Heart left ventricle (tissue), 16 donors: ENCODE data around the gene BSND. TPM values are rescaled to one million over a fixed set of nuclear protein-coding genes. Genes with fewer than 3 reads are reported as not detected.
"Not testable (repeated sequence)": the region's sequence is repeated elsewhere in the genome, so short reads cannot be mapped to it uniquely, and the experiment has no call there.

Experiments used
- ATAC-seq, 4 donors: fragments of 200-7000 bp; cut with Tn5 transposase; one replicate each; pipeline ENCODE4 v1.9.1; 2020 to 2022; ENCODE audit warnings: moderate library complexity in 4 of 4, mild to moderate bottlenecking in 3 of 4, moderate number of reproducible peaks in 1 of 4
- DNase-seq, 5 donors: peaks; one replicate each; pipeline ENCODE4 v3.0.0-alpha.2; 2020
- H3K27ac ChIP-seq, 12 donors: fragments of 200-600 bp; sonication (generic) in 4 of 12; one replicate each; pipeline versions ENCODE4 v1.5.0 to v1.8.0; 2016 to 2022; ENCODE audit warnings: mild to moderate bottlenecking in 2 of 12
- H3K27me3 ChIP-seq, 9 donors: fragments of 200-600 bp; sonication (generic) in 2 of 9; one replicate each; pipeline versions ENCODE4 v1.5.1 to v1.8.0; 2016 to 2022; ENCODE audit warnings: mild to moderate bottlenecking in 3 of 9
- H3K36me3 ChIP-seq, 9 donors: fragments of 200-600 bp; sonication (generic) in 2 of 9; one replicate each; pipeline versions ENCODE4 v1.5.0 to v1.8.0; 2018 to 2022; ENCODE audit warnings: mild to moderate bottlenecking in 2 of 9
- H3K4me1 ChIP-seq, 12 donors: fragments of 200-600 bp; sonication (generic) in 4 of 12; one replicate each; pipeline versions ENCODE4 v1.5.0 to v1.8.0; 2016 to 2022; ENCODE audit warnings: mild to moderate bottlenecking in 3 of 12
- H3K4me3 ChIP-seq, 12 donors: fragments of 200-600 bp; sonication (generic) in 4 of 12; one replicate each; pipeline versions ENCODE4 v1.5.0 to v1.8.0; 2017 to 2022; ENCODE audit warnings: mild to moderate bottlenecking in 9 of 12, moderate library complexity in 4 of 12
- H3K9me3 ChIP-seq, 12 donors: fragments of 200-600 bp; sonication (generic) in 4 of 12; one replicate each; pipeline versions ENCODE4 v1.5.0 to v1.8.0; 2016 to 2022; ENCODE audit warnings: mild to moderate bottlenecking in 1 of 12
- CTCF ChIP-seq, 12 donors: fragments of 200-600 bp; sonication (generic) in 4 of 12; IDR thresholded peaks; one replicate each; pipeline versions ENCODE4 v1.5.0 to v1.8.0; 2018 to 2022; ENCODE audit warnings: antibody characterized with exemption in 12 of 12, mild to moderate bottlenecking in 5 of 12
- POLR2A ChIP-seq, 2 donors: fragments of 450-650 bp; IDR thresholded peaks; one replicate each; pipeline ENCODE4 v1.6.1; 2017; ENCODE audit warnings: antibody characterized with exemption in 2 of 2, mild to moderate bottlenecking in 2 of 2, moderate library complexity in 2 of 2
- WGBS, 4 donors: extraction: QIAGEN DNeasy Blood & Tissue Kit in 2 of 4; methylation state at CpG; one replicate each; pipeline versions ENCODE4 v1.1.5 to v1.1.7; 2013 to 2018; 5-methylcytosine and 5-hydroxymethylcytosine counted together
- intact Hi-C, 10 donors: fragments of 100-400 bp; cut with DNase I; formaldehyde crosslinking; loops; one replicate each; pipeline versions ENCODE4 v1.11.1 to v1.14.2; 2022
- polyA plus RNA-seq, 2 donors: library from polyadenylated mRNA; stranded (reverse); fragments of 200-250 nt; gene quantifications; one replicate each; pipeline ENCODE4 v1.2.3, GENCODE V29; 2013
- total RNA-seq, 9 donors: library from RNA; depleted of rRNA in 2 of 9; stranded (reverse); fragments of >200 nt in 2 of 9; fragmentation: NEBNext Ultra II Directional in 3 of 9; extraction: Animal tissue kit (Norgen Biotek cat#: 25700) in 3 of 9; gene quantifications; one replicate each; pipeline versions ENCODE4 v1.1.0 to v1.2.4, GENCODE V29; 2016 to 2023
- donor health status: ischemic (EF 13 %, LVEDD 7.1; RV severe dilation, severe dysfunction).
- donor health status: healthy with polysubstance abuse.
- donor health status: DM: no; HTN: yes; CAD: no.
- donor health status: DM: no; HTN: no; CAD: no.
- donor health status: ischemic (EF 25% LVEDD 6.9; RV normal size, moderate dysfunction).
- donor health status: ischemic (EF 25% LVEDD 5.7; RV mildly dilated, moderate dysfunction).
- donor health status: healthy.
- donor health status: DM: yes; HTN: yes; CAD: no.
- donor health status: ischemic (EF 35%, LVEDD 5.7; RV mildly dilated, moderate dysfunction).
- donor health status: nonischemic (EF 11% LVEDD 7.7; RV severe dilation, severe dysfunction).
- donor health status: DM: yes; HTN: yes; CAD: no.
- donor health status: PGD.
- donor health status: ischemic (EF 29% LVEDD 5.4; RV normal size, mild dysfunction).
- donor health status: nonischemic (EF 23%, LVEDD 6.1; RV moderate dilation, normal function).

BSND gene
- total and polyA plus RNA-seq, 11 donors = not detected

- WGBS, 4 donors = 87 to 93% (median 92%) methylated on average over 4 of the region's 4 CpGs
- DNase-seq = no peak
- Histone ChIP-seq H3K4me3 (no peak overlapping the region), H3K4me1 (no peaks in the 10 kb centered on the region), H3K9me3 (peaks cover 0 to 9% (median 0%) of the 10 kb centered on the region in 12 donors), H3K36me3 (no peaks in the 10 kb centered on the region), H3K27me3 (no peaks in the 10 kb centered on the region), H3K27ac (no peak overlapping the region)
- intact Hi-C loops = no loop called here
- no peak for TF ChIP-seq POLR2A (IDR thresholded peaks at IDR 0.05)
- TF ChIP-seq CTCF (IDR thresholded peaks at IDR 0.05) = no peak
- ATAC-seq = no peak
Measured at GRCh38 chr1:54956726-54957125, 42.0 kb upstream of the BSND start.

- ATAC-seq (no peak), DNase-seq (no peak)
- no peaks in the 10 kb centered on the region for H3K27me3 ChIP-seq
- TF ChIP-seq POLR2A (IDR thresholded peaks at IDR 0.05) (no peak), CTCF (IDR thresholded peaks at IDR 0.05) (no peak)
- H3K27ac ChIP-seq = no peak overlapping the region
- no peaks in the 10 kb centered on the region for H3K4me1 ChIP-seq
- intact Hi-C loops = no loop called here
- 54 to 75% (median 66%) methylated on average over 3 of the region's 3 CpGs for WGBS, 4 donors
- H3K9me3 ChIP-seq = peaks cover 0 to 9% (median 0%) of the 10 kb centered on the region in 12 donors
- no peaks in the 10 kb centered on the region for H3K36me3 ChIP-seq
- no peak overlapping the region for H3K4me3 ChIP-seq
Measured at GRCh38 chr1:54959241-54959640, 39.5 kb upstream of the BSND start.

- intact Hi-C loops = no loop called here
- H3K4me1 ChIP-seq = peaks cover 0 to 15% (median 0%) of the 10 kb centered on the region in 12 donors
- ATAC-seq = no peak
- H3K4me3 ChIP-seq = no peak overlapping the region
- DNase-seq = no peak
- H3K9me3 ChIP-seq = peaks cover 0 to 7% (median 0%) of the 10 kb centered on the region in 12 donors
- peaks cover 0 to 8% (median 0%) of the 10 kb centered on the region in 9 donors for H3K27me3 ChIP-seq
- TF ChIP-seq POLR2A (IDR thresholded peaks at IDR 0.05) = no peak
- TF ChIP-seq CTCF (IDR thresholded peaks at IDR 0.05) = no peak
- H3K36me3 ChIP-seq = no peaks in the 10 kb centered on the region
- H3K27ac ChIP-seq = no peak overlapping the region
- 70 to 85% (median 80%) methylated on average over 4 of the region's 4 CpGs for WGBS, 4 donors
Measured at GRCh38 chr1:54962612-54963395, 35.9 kb upstream of the BSND start.

GRCh38 chr1:54963829-54964228 is 34.9 kb upstream of the BSND start:
- H3K27me3 ChIP-seq, ATAC-seq, H3K4me3 ChIP-seq, H3K36me3 ChIP-seq, H3K9me3 ChIP-seq, H3K27ac ChIP-seq, intact Hi-C loops, DNase-seq: not testable (repeated sequence)
- H3K4me1 ChIP-seq = peaks cover 0 to 15% (median 0%) of the 10 kb centered on the region in 12 donors
- 93 to 96% (median 93%) methylated on average over 5 of the region's 5 CpGs for WGBS, 4 donors
